HS-5 (cell line): ENCODE measurements around the gene SH2D2A.

Source experiments
- DNase-seq: peaks from one replicate; pipeline ENCODE4 v3.0.0-alpha.2; 2012; ENCODE audit warnings: low read depth

The SH2D2A gene

GRCh38 chr1:156823210-156823790 lies 6.7 kb upstream of the SH2D2A start:
- DNase-seq, result no peak

GRCh38 chr1:156822680-156823079 lies 6.0 kb upstream of the SH2D2A start:
- DNase-seq, result no peak

DNA sequence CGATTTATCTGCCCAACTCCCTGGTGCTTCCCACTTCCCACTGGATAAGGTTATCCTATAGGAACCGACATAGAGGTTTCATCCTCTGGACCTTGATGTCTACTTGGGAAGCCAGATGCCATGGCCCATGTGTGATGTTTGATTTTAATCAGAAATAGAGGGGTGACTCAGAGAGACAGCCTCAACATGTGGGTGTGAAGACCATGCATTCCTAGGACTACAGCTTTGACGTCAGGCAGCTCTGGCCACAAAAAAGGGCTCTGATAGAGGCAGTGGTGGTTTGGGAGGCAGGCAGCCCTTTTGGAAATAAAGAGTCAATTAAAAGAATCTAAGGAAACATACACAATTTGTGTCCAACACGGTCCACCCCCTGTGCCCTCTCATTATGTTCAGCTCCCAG lies 5.2 kb upstream of the SH2D2A start:
- no peak for DNase-seq

DNA sequence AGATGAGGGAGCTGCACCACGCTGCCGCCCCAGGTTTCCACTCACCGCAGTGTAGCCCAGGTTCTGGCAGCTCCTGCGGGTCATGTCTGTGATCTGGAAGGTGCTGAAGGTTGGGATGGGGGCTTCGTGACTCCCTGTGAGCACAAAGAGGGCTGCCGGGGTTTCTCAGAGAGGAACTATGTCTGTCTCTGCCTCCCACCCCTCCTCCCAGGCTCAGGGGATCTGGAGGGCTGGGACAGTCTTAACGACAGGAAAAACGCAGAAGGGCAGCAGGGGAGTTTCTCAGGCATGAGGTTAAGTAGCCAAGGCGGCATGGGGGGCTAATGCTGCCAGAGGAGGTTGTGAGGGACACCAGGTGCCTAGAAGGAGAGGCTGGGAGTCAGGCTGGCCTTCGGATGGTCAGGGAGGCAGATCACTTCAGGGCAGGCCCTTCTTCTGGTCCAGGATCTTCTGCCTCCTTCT lies 656 bp downstream of the SH2D2A start:
- no peak for DNase-seq

GRCh38 chr1:156815307-156815826 lies 1.3 kb downstream of the SH2D2A start:
- peak; percentile 64 for DNase-seq

DNA sequence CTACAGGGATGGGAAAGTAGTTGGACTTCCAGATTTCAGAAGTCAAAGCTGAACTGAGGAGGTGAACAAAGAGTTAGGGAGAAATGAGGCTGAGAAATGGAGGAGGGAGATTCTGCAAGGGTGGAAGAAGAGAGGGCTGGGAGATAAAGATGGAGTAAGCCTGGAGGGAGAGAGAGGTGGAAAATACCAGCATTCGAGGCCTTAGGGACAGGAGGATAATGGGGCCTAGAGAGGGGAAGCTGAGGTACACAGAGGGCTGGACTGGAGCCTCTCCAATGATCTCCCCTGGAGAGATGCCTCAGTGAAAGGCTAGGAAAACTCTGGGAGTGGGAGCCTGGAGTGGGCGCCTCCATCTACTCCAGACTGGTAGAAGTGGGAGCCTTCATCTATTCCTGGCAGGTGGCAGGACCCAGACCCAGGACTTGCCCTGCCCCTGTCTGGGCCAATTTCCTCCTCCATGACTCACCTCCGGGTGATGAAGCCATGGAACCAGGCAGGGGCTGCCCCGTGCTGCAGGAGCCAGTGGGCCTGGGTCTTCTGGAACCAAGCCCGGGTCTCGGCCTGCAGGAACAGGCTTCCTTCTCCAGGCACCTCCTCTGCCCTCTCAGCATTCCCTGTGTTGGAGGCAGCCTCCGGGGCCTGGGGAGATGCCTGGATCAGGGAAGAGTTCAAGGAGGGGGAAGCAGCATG lies 1.9 kb downstream of the SH2D2A start:
- no peak for DNase-seq

GRCh38 chr1:156813750-156814570 lies 2.7 kb downstream of the SH2D2A start:
- DNase-seq, result no peak

DNA sequence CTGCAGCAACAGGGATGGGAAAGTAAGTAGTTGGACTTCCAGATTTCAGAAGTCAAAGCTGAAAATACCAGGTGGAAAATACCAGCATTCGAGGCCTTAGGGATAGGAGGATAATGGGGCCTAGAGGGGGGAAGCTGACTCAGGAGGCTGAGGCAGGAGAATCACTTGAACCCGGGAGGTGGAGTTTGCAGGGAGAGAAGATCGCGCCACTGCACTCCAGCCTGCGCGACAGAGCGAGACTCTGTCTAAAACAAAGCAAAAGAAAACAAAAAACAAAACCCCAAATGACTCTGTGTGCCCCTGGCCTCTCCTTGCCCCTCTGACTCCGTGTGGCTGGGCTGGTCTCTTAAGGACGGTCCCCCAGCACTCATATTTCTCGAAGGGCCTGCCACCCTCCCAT lies 3.4 kb downstream of the SH2D2A start:
- DNase-seq, result no peak

- no peak for DNase-seq
Measured at GRCh38 chr1:156812293-156812990, 4.2 kb downstream of the SH2D2A start.

DNA sequence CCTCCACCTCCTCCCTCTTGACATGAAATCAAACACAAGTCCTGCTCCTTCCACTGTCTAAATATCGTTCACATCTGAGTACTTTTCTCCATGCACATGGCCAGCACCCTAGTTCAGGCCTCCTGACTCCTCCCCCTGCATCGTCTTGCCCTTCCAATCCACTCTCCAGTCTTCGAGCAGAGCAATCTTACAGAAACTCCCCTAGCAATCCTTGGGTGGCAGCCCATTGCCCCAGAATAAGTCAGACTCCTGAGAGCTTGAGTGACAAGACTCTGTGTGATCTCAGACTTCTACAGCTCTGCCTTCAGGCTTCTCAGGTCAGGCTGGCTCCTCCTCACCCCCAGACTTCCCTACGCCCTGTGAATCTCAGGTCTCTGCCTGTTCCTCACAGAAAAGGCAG lies 5.5 kb downstream of the SH2D2A start:
- no peak for DNase-seq

GRCh38 chr1:156809711-156810366 lies 6.8 kb downstream of the SH2D2A start:
- no peak for DNase-seq

DNA sequence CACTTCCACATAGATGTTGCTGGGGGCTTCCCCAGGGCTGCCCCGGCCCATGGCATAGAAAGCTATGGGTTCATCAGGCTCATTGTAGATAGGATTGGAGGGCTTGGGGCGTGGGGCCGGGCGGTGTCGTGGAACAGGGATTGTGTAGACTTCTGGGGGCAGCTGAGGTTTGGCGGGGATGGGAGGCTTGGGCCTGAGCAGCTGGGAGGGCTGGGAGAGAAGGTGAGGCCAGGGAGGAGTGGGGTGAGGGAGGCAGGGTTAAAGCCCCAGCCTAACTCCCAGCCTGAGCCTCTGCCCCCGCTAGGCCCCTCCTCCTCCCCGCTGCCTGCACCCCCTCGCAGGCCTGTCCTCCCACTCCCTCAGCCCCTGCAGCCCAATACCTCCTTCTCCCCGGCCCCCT lies 7.4 kb downstream of the SH2D2A start:
- no peak for DNase-seq

DNA sequence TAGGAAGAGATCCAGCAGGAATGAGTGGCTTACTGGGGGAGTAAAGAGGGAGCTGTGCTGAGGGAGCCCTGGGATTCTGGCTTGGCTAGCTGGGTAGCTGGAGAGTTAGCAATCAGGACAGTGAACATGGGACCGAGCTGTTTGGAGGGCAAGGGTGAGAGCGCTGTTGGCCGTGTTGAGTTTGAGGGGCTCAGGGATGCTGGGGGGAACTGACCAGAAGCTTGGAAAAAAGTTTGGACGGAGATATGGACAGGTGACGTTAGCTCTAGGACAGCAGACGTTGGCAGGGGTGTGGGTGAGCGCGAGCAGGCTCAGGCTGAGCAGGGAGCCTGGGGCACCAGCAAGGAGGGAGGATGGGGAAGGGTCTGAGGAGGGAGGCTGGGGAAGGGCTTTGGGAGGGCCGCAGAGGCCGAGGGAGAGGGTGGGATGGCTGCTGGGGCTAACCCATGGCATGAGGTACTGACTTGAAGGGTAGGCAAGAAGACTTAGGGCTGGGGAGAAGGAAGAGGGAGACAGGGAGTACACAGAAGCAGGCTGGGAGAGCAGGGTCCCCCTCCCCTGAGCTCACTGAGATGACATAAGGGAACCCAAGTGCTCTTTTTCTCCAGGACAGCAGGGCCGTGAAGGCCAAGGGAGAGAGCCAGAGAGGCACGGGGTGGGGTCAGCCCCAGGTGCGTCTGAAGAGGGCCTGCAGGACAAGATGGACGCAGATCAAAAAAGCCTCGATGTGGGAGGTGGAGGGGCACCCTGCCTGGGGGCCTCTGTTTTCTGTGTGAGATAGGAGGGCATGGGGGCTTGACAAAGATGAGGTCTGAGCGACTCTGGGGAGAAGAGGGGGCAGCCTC lies 8.2 kb downstream of the SH2D2A start:
- DNase-seq, result no peak

GRCh38 chr1:156807627-156808026 lies 9.0 kb downstream of the SH2D2A start:
- DNase-seq, result no peak

DNA sequence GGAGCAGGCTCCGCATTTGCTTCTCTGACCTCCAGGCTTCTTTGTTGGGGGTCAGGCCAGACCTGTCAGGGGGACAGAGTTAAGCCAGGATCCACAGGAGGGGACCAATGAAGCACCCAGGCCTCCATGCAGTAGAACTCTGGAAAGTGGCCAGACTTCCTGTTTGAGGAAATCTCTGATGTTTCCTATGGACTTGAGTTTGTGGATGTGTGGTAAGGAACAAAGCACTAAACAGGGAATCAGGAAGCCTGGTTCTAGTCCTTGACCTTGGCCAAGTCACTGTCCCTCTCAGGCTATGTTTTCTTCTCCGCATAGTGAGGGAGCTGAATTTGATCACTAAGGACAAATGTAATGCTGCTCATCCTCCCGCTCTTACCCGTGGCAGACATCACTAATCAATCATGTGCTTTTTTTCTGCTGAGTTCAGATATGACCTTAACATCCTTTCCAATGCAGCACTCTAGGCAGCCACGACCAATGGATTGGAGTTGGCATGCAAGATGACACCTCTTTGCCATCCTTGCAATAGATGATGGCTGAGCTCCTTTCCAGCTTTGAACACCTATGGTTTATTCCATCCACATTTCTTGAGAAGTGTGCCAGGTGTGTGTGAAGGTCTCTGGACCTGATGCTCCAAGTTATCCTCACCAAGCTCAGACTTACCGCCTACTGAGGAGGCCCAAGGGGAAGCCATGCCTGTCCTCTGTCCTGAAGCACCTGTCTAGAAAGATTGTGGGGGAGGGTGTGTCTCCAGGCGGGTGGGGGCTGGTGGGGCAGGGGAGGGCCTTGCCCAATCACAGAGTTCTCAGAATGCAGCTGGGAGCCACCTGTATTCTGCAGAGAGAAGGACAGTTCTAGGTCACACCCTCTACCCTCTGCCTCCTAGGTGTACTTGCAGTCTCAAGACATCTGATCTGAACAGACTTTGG lies 9.9 kb downstream of the SH2D2A start:
- DNase-seq, result no peak

DNA sequence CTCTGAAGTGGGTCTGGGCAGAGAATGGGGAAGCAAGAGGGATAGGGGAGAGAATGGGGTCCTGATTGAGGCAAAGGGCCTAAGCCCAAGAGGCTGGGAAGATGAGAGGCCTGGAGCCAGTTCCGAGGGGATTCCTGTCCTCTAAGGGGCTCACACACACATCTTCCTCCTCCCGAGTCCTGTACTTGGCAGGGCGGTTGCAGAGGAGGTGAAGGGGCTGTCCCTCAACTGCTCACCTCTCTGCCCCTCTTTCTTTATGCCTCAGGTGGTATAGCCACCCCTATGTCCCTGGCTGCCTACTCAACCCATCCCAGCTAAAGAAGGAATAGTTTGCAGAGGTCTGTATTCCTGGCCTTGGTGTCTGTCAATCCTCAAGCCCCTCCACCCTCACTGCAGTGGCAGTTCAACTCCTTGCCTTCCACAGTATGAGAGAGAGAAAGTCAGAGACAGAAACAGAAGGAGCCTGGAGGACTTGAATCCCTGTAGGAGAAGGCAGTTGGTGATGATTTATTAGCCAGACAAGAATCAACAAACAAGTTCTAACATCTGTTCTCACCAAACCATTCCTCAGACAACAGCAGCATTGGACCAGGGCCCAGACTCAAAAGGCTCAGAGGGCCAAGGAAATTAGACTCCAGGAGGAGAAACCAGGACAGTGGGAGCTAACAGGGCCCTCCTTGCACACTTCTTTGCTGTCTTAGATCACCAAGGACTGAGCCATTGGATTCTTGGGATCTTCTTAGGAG lies 10.7 kb downstream of the SH2D2A start:
- no peak for DNase-seq

DNA sequence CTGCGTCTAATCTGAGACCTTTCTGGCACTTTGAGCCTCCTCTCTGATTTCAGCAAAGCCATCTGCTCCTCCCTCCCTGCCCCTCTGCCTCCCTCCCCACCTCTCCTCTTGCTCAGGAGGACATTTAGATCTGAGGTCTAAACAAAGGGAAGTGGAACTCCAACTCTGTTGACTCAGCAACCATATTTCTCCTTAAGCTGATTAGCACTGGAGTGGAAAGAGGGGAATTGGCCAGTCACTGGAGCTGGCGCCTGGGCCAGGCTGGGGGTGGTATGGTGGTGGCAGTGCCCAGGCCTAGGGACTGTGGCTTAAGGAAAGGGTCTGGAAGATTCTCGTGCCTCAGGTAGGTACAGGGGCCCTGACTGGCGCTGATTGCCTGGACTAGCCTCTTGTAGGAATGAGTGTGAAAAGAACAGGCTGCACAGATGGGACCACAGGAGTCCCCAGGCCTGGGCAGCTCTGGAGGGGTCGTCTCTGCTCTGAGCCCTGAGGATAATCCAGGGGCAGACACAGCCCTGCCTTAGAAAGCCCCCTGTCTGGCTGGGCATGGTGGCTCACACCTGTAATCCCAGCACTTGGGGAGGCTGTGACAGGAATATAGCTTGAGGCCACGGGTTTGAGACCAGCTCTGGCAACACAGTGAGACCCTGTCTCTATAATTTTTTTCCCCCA lies 11.9 kb downstream of the SH2D2A start:
- DNase-seq, result no peak

DNA sequence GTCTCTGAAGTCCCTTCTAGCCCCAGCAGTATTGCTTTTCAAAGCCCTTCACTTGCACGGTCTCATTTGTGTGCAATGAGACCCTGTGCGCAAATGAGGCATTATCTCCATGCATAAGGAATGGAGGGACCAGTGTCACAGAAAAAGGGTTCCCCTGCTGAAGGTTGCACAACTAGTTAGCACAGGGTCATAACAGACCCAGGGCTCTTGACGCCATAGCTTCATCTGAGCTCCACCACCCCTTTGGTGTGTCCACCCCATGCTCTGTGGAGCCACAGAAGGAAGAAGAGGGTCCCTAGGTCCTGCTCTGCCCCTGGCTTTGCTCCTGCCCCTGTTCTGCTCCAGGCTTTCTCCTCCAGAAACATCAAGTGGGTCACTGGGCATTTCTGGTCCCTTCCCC lies 12.6 kb downstream of the SH2D2A start:
- no peak for DNase-seq
